LNCAP (cell line): ENCODE data around the gene ANG.

Experiments used
- TF ChIP-seq, protein P1 (sequence below): fragments of 450-650 bp; IDR thresholded peaks from 2 replicates; pipeline ENCODE4 v1.5.1; 2017; ENCODE audit warnings: mild to moderate bottlenecking

The ANG gene

DNA sequence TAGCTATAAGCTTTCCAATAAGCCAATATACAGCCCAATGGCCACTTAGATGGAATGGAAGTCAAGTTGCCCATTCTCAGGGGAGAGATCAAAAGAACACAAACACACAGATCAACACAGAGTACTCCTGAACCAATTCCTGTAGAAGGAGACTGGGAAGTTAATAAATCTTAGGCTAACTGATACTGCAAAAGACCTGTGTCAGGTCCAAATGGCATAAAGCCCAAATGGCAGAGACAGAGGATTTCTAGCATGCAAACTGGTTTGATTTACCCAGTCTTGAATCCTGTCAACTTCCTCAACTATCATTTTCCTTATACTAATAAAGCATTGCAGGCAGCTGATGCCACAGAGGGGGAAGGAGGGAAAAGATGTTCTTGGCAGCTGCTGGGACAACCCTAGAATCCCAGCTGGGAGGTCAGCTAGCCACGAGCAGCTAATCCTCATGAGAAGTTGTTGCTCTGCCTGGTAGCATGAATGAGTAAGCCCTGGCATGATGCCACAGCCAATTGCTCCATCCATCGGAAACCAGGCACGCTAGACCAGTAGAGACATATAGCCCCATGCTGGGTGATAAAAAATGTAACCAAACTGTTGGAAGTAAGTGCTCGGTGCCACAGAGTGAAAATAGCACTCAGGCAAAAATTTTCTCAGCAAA is 26.2 kb downstream of the ANG start:
- TF ChIP-seq, protein P1, sequence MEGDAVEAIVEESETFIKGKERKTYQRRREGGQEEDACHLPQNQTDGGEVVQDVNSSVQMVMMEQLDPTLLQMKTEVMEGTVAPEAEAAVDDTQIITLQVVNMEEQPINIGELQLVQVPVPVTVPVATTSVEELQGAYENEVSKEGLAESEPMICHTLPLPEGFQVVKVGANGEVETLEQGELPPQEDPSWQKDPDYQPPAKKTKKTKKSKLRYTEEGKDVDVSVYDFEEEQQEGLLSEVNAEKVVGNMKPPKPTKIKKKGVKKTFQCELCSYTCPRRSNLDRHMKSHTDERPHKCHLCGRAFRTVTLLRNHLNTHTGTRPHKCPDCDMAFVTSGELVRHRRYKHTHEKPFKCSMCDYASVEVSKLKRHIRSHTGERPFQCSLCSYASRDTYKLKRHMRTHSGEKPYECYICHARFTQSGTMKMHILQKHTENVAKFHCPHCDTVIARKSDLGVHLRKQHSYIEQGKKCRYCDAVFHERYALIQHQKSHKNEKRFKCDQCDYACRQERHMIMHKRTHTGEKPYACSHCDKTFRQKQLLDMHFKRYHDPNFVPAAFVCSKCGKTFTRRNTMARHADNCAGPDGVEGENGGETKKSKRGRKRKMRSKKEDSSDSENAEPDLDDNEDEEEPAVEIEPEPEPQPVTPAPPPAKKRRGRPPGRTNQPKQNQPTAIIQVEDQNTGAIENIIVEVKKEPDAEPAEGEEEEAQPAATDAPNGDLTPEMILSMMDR = no peak

DNA sequence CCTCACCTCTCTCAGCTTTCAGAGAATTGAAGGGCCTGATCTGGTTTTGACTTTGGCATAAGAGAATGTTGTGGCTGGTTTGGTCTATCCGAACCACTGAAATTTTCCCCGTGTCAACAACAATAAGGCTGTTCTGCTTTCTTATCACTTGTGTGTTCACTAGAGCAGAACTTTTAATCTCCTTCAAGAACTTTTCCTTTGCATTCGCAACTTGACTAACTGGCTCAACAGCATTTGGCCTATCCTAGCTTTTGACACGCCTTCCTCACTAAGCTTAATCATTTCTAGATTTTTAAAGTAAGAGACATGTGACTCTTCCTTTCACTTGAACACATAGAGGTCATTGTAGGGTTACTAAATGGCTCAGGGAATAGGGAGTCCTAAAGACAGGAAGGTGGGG is 31.2 kb downstream of the ANG start:
- TF ChIP-seq, protein P1 = no peak

DNA sequence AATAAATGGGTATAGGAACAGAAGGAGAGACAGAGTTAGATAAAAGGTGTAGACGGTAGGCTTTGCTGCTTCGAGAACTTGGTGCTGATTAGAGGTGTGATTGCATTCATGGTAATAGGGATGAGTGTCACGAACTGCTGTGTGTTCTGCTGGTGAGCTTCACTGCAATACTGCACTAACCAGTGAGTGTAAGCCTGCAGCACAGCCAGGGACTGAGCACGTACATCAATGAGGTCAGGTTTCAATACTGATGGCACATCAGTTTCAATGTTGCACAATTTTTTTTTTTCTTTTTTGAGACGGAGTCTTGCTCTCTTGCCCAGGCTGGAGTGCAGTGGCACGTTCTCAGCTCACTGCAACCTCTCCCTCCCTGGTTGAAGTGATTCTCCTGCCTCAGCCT is 32.2 kb downstream of the ANG start:
- TF ChIP-seq, protein P1 = no peak

DNA sequence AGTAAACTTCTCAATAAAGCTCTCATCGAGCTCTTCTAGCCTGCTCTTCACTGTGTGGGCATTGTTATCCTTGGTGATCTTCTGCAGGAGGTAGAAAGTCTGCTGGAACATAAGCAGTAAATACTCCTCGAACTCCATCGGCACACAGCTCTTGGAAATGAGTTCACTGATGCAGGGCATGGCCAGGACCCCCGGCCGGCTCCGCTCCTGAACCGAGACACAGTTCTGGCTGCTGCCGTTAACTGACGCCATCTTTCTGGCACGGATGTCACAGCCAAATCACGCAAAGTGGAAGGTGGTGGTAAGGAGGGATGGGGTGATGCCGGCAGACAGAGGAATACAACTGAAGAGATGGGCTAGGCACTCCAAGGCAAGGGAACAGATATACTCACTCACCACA is 33.5 kb downstream of the ANG start:
- TF ChIP-seq, protein P1 = no peak

DNA sequence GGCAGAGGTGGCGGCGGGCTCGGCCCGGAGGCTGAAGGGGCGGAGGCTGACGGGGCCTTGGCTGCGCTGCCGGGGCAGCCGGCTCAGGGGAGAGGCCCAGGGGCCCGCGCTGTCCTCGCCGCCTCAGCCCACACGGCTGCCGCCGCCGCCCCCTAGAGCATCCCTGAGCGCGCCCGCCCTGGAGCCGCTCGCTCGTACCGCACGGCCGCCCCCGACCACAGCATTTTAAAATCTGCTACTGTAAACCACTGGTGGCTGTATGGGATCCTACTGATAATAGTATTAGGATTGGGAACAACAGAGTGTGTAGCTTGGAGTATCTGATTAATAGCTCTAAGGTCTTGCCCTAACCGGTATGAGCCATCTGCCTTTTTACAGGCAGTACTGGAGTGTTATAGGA is 34.9 kb downstream of the ANG start:
- TF ChIP-seq, protein P1 = no peak

DNA sequence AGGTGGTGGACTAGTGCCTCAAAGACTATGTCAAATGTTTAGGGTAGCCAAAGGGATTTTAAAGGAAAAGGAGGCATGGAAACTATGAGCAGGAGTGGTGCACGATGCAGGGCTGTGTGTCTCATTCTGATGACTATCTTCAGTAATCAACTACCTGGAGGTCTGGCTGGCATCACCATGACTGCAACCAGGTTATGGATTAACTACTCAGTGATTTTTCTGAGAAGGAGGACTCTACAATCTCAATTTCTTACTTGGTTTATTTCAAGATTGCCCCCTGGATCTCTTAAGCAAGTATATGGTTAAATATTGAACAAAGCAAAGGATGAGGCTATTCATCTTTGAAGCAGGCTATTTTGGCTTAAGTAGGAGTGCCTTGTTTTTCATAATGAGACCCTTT is 38.0 kb downstream of the ANG start:
- TF ChIP-seq, protein P1 = no peak

DNA sequence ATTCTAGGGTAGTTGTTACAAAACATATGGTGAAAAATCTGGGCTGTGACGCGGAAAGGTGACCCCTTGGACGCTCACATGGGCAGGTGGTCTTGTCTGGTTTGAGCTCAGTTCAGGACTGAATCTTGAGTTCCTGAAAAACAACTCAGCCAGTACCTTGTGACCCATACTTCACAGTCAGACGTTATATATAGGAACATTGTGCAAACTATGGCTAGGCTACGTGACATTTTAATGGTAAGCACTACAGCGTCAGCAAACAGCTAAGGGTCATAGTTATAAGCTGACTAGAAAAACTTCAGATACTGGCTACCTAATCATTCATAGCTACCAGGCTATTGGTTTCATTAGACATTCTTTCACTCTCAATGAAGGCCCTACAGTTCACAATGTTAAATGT is 42.3 kb downstream of the ANG start:
- TF ChIP-seq, protein P1 = no peak

DNA sequence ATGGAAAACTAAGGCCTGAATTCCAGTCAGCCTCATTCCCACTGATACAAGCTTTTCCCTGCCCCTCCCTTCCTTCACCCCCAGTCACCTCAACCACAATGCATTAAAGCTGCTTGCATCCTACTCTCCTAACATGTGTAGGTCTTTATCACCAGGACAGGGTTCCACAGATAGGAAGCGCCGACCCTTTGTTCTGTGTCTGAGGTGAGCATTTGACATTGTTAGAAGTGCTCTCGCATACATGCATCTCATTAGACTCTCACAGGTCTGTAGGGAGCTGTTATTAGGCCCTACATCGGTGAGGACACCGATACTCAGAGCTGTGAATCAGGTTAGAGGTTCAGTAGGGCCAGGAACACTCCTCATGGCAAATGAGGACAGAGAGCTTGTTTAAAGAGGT is 43.9 kb downstream of the ANG start:
- TF ChIP-seq, protein P1 = no peak
